NT2/D1 (cell line): ENCODE measurements around the gene ZFP37.

ENCODE experiments used
- SUZ12 ChIP-seq: IDR thresholded peaks from 2 replicates; pipeline ENCODE4 v1.6.1; 2011; ENCODE audit not compliant: insufficient read length, insufficient read depth; ENCODE audit errors: extremely low read depth
- YY1 ChIP-seq: IDR thresholded peaks from 2 replicates; pipeline ENCODE4 v1.6.1; 2011; ENCODE audit not compliant: insufficient read length, insufficient read depth
- ZNF274 ChIP-seq: IDR thresholded peaks from 2 replicates; pipeline ENCODE4 v1.6.1; 2011; ENCODE audit warnings: mild to moderate bottlenecking, low read depth, low read length

DNA sequence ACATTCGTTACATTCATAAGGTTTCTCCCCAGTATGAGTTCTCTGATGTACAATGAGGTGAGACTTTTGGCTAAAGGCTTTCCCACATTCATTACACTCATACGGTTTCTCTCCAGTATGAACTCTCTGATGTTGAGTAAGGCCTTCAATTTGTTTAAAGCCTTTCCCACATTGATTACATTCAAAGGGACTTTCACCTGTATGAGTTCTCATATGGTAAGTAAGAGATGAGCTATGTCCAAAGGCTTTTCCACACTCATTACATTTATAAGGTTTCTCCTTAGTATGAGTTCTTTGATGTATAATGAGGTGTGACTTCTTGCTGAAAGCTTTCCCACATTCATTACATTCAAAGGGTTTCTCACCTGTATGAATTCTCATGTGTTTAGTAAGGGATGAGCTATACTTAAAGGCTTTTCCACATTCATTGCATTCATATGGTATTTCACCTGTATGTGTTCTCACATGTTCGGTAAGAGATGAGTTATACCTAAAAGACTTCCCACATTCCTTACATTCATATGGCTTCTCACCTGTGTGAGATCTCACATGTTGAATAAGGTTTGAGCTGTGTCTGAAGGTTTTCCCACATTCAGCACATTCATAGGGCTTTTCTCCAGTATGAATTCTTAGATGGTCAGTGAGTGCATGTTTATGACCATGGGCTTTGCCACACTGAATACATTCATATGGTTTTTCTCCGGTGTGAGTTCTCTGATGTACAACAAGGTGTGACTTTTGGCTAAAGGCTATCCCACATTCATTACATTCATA lies 13.5 kb downstream of the ZFP37 start:
- peak; percentile 95 for TF ChIP-seq ZNF274
- TF ChIP-seq YY1 = no peak
- TF ChIP-seq SUZ12 = no peak
